Naive thymus-derived CD4-positive, alpha-beta T cell (primary cell): ENCODE results near the gene CA10. TPM values are rescaled to one million over a fixed set of nuclear protein-coding genes. Genes with fewer than 3 reads are reported as not detected.

Source experiments
- ATAC-seq: fragments of 150-1000 bp; cut with Tn5 transposase; 2 replicates; pipeline ENCODE4 v1.10.0; 2021; ENCODE audit warnings: mild to moderate bottlenecking, moderate library complexity
- CTCF ChIA-PET: fragments of 350-600 bp; sonication (Branson Sonifier 250); formaldehyde crosslinking; loops from one replicate; lab custom pipeline; 2021; ENCODE audit warnings: antibody characterized with exemption; lab: Charles Lee
- POLR2A ChIA-PET: fragments of 350-600 bp; sonication (Branson Sonifier 250); formaldehyde crosslinking; loops from one replicate; lab custom pipeline; 2021; ENCODE audit warnings: antibody characterized with exemption, inconsistent platforms; lab: Charles Lee
- DNase-seq, 9 donors: peaks; one replicate each; pipeline versions ENCODE4 v3.0.0 to v3.0.0-alpha.2; 2020 to 2022; ENCODE audit warnings: mixed read lengths in 1 of 9
- H3K27ac ChIP-seq: one replicate; pipeline ENCODE4 v1.7.0; 2013; ENCODE audit warnings: mild to moderate bottlenecking, low read depth, low read length, moderate library complexity
- H3K27me3 ChIP-seq, 2 donors: one replicate each; pipeline ENCODE4 v1.7.0; 2013; ENCODE audit warnings: low read length in 2 of 2, mild to moderate bottlenecking in 2 of 2, moderate library complexity in 2 of 2; ENCODE audit not compliant: control insufficient read depth in 2 of 2, insufficient read depth in 2 of 2
- H3K36me3 ChIP-seq, 3 experiments: 1 replicate in 2 of 3; 2 replicates in 1 of 3; pipeline ENCODE4 v1.7.0; 2013; ENCODE audit warnings: low read length in 3 of 3, mild to moderate bottlenecking in 3 of 3, moderate library complexity in 1 of 3; ENCODE audit not compliant: insufficient read depth in 3 of 3, control insufficient read depth in 2 of 3
- H3K4me1 ChIP-seq, 2 donors: one replicate each; pipeline ENCODE4 v1.7.0; 2013; ENCODE audit warnings: low read length in 2 of 2, mild to moderate bottlenecking in 2 of 2, moderate library complexity in 1 of 2; ENCODE audit not compliant: control insufficient read depth in 2 of 2, insufficient read depth in 2 of 2
- H3K4me3 ChIP-seq: 2 replicates; pipeline ENCODE4 v1.7.0; 2013; ENCODE audit warnings: mild to moderate bottlenecking, low read length
- H3K9me3 ChIP-seq, 3 experiments: 1 replicate in 2 of 3; 2 replicates in 1 of 3; pipeline ENCODE4 v1.7.0; 2013; ENCODE audit warnings: low read length in 3 of 3; ENCODE audit not compliant: control insufficient read depth in 2 of 3
- H3K27ac Mint-ChIP-seq, 9 donors: one replicate each; pipeline ENCODE4 v1.8.0; 2020 to 2022; ENCODE audit warnings: mixed read lengths in 9 of 9, mild to moderate bottlenecking in 8 of 9, moderate library complexity in 5 of 9, inconsistent platforms in 2 of 9
- H3K27me3 Mint-ChIP-seq, 5 donors: one replicate each; pipeline ENCODE4 v1.8.0; 2021 to 2022; ENCODE audit warnings: mixed read lengths in 5 of 5, mild to moderate bottlenecking in 1 of 5
- H3K36me3 Mint-ChIP-seq, 5 donors: one replicate each; pipeline ENCODE4 v1.8.0; 2020 to 2022; ENCODE audit warnings: mixed read lengths in 5 of 5, mild to moderate bottlenecking in 3 of 5, inconsistent platforms in 1 of 5
- H3K4me1 Mint-ChIP-seq, 7 donors: one replicate each; pipeline ENCODE4 v1.8.0; 2020 to 2022; ENCODE audit warnings: mixed read lengths in 7 of 7, mild to moderate bottlenecking in 3 of 7, inconsistent platforms in 1 of 7
- H3K4me3 Mint-ChIP-seq, 10 donors: one replicate each; pipeline ENCODE4 v1.8.0; 2020 to 2022; ENCODE audit warnings: mild to moderate bottlenecking in 10 of 10, mixed read lengths in 10 of 10, moderate library complexity in 6 of 10, inconsistent platforms in 2 of 10
- H3K9me3 Mint-ChIP-seq, 11 donors: one replicate each; pipeline ENCODE4 v1.8.0; 2020 to 2022; ENCODE audit warnings: mixed read lengths in 11 of 11, mild to moderate bottlenecking in 4 of 11, inconsistent platforms in 1 of 11, moderate library complexity in 1 of 11
- intact Hi-C, 2 donors: fragments of 100-400 bp; cut with micrococcal nuclease; formaldehyde crosslinking; loops; one replicate each; pipeline ENCODE4 v1.15.1; 2023
- polyA plus RNA-seq, 2 donors: library from polyadenylated mRNA; unstranded; fragments of 300-500 nt; fragmentation: Illumina TruSeq; gene quantifications; one replicate each; pipeline ENCODE4 v1.2.3, GENCODE V29; 2021
- total RNA-seq, 6 experiments: library from RNA in 5 of 6; stranded (reverse) in 5 of 6; gene quantifications; 1 replicate in 5 of 6; 2 replicates in 1 of 6; pipeline ENCODE4 v1.2.3 and lab custom pipeline; 2021 to 2026

Gene CA10
- total and polyA plus RNA-seq, 7 experiments from 2014 or later = not detected

GRCh38 chr17:52079496-52079895, 79.0 kb downstream of the CA10 start:
- Histone ChIP-seq H3K9me3 (no peaks in the 10 kb centered on the region), H3K4me3 (no peak overlapping the region), H3K36me3 (no peaks in the 10 kb centered on the region), H3K27ac (no peak overlapping the region), H3K4me1 (no peaks in the 10 kb centered on the region), H3K27me3 (no peaks in the 10 kb centered on the region)
- DNase-seq (no peak), ATAC-seq (no peak)
- H3K4me1 Mint-ChIP-seq = no peaks in the 10 kb centered on the region
- no peak overlapping the region for H3K27ac Mint-ChIP-seq
- peaks cover 0 to 16% (median 3%) of the 10 kb centered on the region in 5 donors for H3K27me3 Mint-ChIP-seq
- H3K4me3 Mint-ChIP-seq = no peak overlapping the region
- ChIA-PET CTCF (no interaction called here), POLR2A (no interaction called here)
- H3K36me3 Mint-ChIP-seq = no peaks in the 10 kb centered on the region
- intact Hi-C loops = no loop called here
- peaks cover 0 to 8% (median 1%) of the 10 kb centered on the region in 11 donors for H3K9me3 Mint-ChIP-seq

- H3K36me3 ChIP-seq = no peaks in the 10 kb centered on the region
- Mint-ChIP-seq H3K9me3 (peaks cover 0 to 9% (median 4%) of the 10 kb centered on the region in 11 donors), H3K36me3 (no peaks in the 10 kb centered on the region), H3K4me3 (no peak overlapping the region), H3K27me3 (peaks cover 0 to 26% (median 21%) of the 10 kb centered on the region in 5 donors), H3K27ac (no peak overlapping the region), H3K4me1 (no peaks in the 10 kb centered on the region)
- no peaks in the 10 kb centered on the region for H3K4me1 ChIP-seq
- ATAC-seq = no peak
- no peak for DNase-seq
- H3K9me3 ChIP-seq = no peaks in the 10 kb centered on the region
- CTCF ChIA-PET = no interaction called here
- H3K27me3 ChIP-seq = no peaks in the 10 kb centered on the region
- intact Hi-C loops = no loop called here
- H3K27ac ChIP-seq = no peak overlapping the region
- H3K4me3 ChIP-seq = no peak overlapping the region
- POLR2A ChIA-PET = no interaction called here
Observed at GRCh38 chr17:52071712-52072111, 86.8 kb downstream of the CA10 start.

GRCh38 chr17:52064791-52065211, 93.7 kb downstream of the CA10 start:
- CTCF ChIA-PET = no interaction called here
- H3K27ac ChIP-seq = no peak overlapping the region
- intact Hi-C loops = no loop called here
- H3K4me1 ChIP-seq = no peaks in the 10 kb centered on the region
- Mint-ChIP-seq H3K36me3 (no peaks in the 10 kb centered on the region), H3K27me3 (peaks cover 0 to 13% (median 8%) of the 10 kb centered on the region in 5 donors), H3K9me3 (peaks cover 0 to 17% (median 6%) of the 10 kb centered on the region in 11 donors), H3K4me3 (no peak overlapping the region), H3K27ac (no peak overlapping the region), H3K4me1 (no peaks in the 10 kb centered on the region)
- POLR2A ChIA-PET = no interaction called here
- ATAC-seq (no peak), DNase-seq (no peak)
- H3K27me3 ChIP-seq = no peaks in the 10 kb centered on the region
- no peaks in the 10 kb centered on the region for H3K9me3 ChIP-seq
- no peak overlapping the region for H3K4me3 ChIP-seq
- H3K36me3 ChIP-seq = no peaks in the 10 kb centered on the region

- DNase-seq (no peak), ATAC-seq (no peak)
- intact Hi-C loops = loop anchor here in 1 of 2 donors (10.0 kb wide), 1 partner anchor 65 kb away; no protein-coding TSS in a partner anchor
- H3K9me3 ChIP-seq = no peaks in the 10 kb centered on the region
- no peak overlapping the region for H3K27ac ChIP-seq
- Mint-ChIP-seq H3K36me3 (peaks cover 0 to 4% (median 0%) of the 10 kb centered on the region in 5 donors), H3K27me3 (peaks cover 0 to 19% (median 15%) of the 10 kb centered on the region in 5 donors), H3K4me1 (no peaks in the 10 kb centered on the region), H3K4me3 (no peak overlapping the region), H3K9me3 (peaks cover 0 to 16% (median 5%) of the 10 kb centered on the region in 11 donors), H3K27ac (no peak overlapping the region)
- no peaks in the 10 kb centered on the region for H3K36me3 ChIP-seq
- no peaks in the 10 kb centered on the region for H3K27me3 ChIP-seq
- H3K4me3 ChIP-seq = no peak overlapping the region
- no peaks in the 10 kb centered on the region for H3K4me1 ChIP-seq
- ChIA-PET CTCF (no interaction called here), POLR2A (no interaction called here)
Observed at GRCh38 chr17:52049496-52049895, 109.0 kb downstream of the CA10 start.

- Histone ChIP-seq H3K9me3 (no peaks in the 10 kb centered on the region), H3K27me3 (no peaks in the 10 kb centered on the region), H3K4me3 (no peak overlapping the region), H3K27ac (no peak overlapping the region), H3K4me1 (no peaks in the 10 kb centered on the region), H3K36me3 (no peaks in the 10 kb centered on the region)
- no peaks in the 10 kb centered on the region for H3K4me1 Mint-ChIP-seq
- H3K9me3 Mint-ChIP-seq = peaks cover 0 to 14% (median 5%) of the 10 kb centered on the region in 11 donors
- intact Hi-C loops = loop anchor here in 1 of 2 donors (10.0 kb wide), 1 partner anchor 64 kb away; no protein-coding TSS in a partner anchor
- no peak for ATAC-seq
- peaks cover 0 to 24% (median 16%) of the 10 kb centered on the region in 5 donors for H3K27me3 Mint-ChIP-seq
- DNase-seq = no peak
- H3K4me3 Mint-ChIP-seq = no peak overlapping the region
- H3K27ac Mint-ChIP-seq = no peak overlapping the region
- ChIA-PET POLR2A (no interaction called here), CTCF (no interaction called here)
- peaks cover 0 to 4% (median 0%) of the 10 kb centered on the region in 5 donors for H3K36me3 Mint-ChIP-seq
Observed at GRCh38 chr17:52049051-52049450, 109.5 kb downstream of the CA10 start.

GRCh38 chr17:52048137-52048898, 110.2 kb downstream of the CA10 start:
- Histone ChIP-seq H3K4me3 (no peak overlapping the region), H3K27ac (no peak overlapping the region), H3K36me3 (no peaks in the 10 kb centered on the region), H3K4me1 (no peaks in the 10 kb centered on the region), H3K27me3 (no peaks in the 10 kb centered on the region), H3K9me3 (no peaks in the 10 kb centered on the region)
- Mint-ChIP-seq H3K4me1 (no peaks in the 10 kb centered on the region), H3K27me3 (peaks cover 0 to 27% (median 20%) of the 10 kb centered on the region in 5 donors), H3K9me3 (peaks cover 0 to 14% (median 5%) of the 10 kb centered on the region in 11 donors), H3K4me3 (no peak overlapping the region), H3K27ac (no peak overlapping the region), H3K36me3 (peaks cover 0 to 4% (median 0%) of the 10 kb centered on the region in 5 donors)
- intact Hi-C loops = loop anchor here in 1 of 2 donors (10.0 kb wide), 1 partner anchor 64 kb away; no protein-coding TSS in a partner anchor
- ChIA-PET POLR2A (no interaction called here), CTCF (no interaction called here)
- DNase-seq (no peak), ATAC-seq (no peak)
